Endodermal cell (in vitro differentiated cells): Measurements from ENCODE around the gene CIC. TPM values are rescaled to one million over a fixed set of nuclear protein-coding genes. Genes with fewer than 3 reads are reported as not detected.
A peak's percentile ranks its signal among the peaks of the same experiment; 100 is the strongest.

Source experiments
- DNase-seq: peaks from one replicate; pipeline ENCODE4 v3.0.0-alpha.2; 2017
- H3K27ac ChIP-seq: 2 replicates; pipeline ENCODE4 v1.5.1; 2013; ENCODE audit warnings: mild to moderate bottlenecking, low read depth, low read length, moderate library complexity
- H3K27me3 ChIP-seq: 2 replicates; pipeline ENCODE4 v1.6.1; 2013; ENCODE audit warnings: mild to moderate bottlenecking, low read length, moderate library complexity; ENCODE audit not compliant: insufficient read depth, control insufficient read depth, poor library complexity, severe bottlenecking
- H3K36me3 ChIP-seq: 2 replicates; pipeline ENCODE4 v1.7.0; 2013; ENCODE audit warnings: mild to moderate bottlenecking, low read length, moderate library complexity; ENCODE audit not compliant: control insufficient read depth, insufficient read depth
- H3K4me1 ChIP-seq: one replicate; pipeline ENCODE4 v1.7.0; 2013; ENCODE audit warnings: low read length; ENCODE audit not compliant: control insufficient read depth, insufficient read depth
- H3K4me3 ChIP-seq: 2 replicates; pipeline ENCODE4 v1.5.1; 2013; ENCODE audit warnings: mild to moderate bottlenecking, low read length, moderate library complexity
- H3K9ac ChIP-seq: 2 replicates; pipeline ENCODE4 v1.6.1; 2013; ENCODE audit warnings: mild to moderate bottlenecking, low read length, moderate library complexity; ENCODE audit not compliant: poor library complexity, severe bottlenecking; ENCODE audit errors: extremely low read depth
- H3K9me3 ChIP-seq: 2 replicates; pipeline ENCODE4 v1.6.1; 2013; ENCODE audit warnings: mild to moderate bottlenecking, low read length, moderate library complexity; ENCODE audit not compliant: control insufficient read depth
- H3K27ac Mint-ChIP-seq: 2 replicates; pipeline ENCODE4 v1.8.0; 2020; ENCODE audit warnings: mixed read lengths
- H3K27me3 Mint-ChIP-seq: 2 replicates; pipeline ENCODE4 v1.8.0; 2021; ENCODE audit warnings: mild to moderate bottlenecking, mixed read lengths; ENCODE audit not compliant: insufficient read depth
- H3K36me3 Mint-ChIP-seq: 2 replicates; pipeline ENCODE4 v1.8.0; 2020; ENCODE audit warnings: low read depth, mixed read lengths
- H3K4me1 Mint-ChIP-seq: 2 replicates; pipeline ENCODE4 v1.8.0; 2020; ENCODE audit warnings: mixed read lengths
- H3K4me3 Mint-ChIP-seq: 2 replicates; pipeline ENCODE4 v1.8.0; 2020; ENCODE audit warnings: mild to moderate bottlenecking, moderate library complexity, mixed read lengths
- H3K9me3 Mint-ChIP-seq: 2 replicates; pipeline ENCODE4 v1.8.0; 2020; ENCODE audit warnings: mild to moderate bottlenecking, mixed read lengths
- WGBS, 2 experiments: methylation state at CpG; one replicate each; pipeline versions ENCODE4 v1.1.5 to v1.1.7; 2013; ENCODE audit warnings: missing lambda C conversion rate in 2 of 2, mixed read lengths in 1 of 2; ENCODE audit not compliant: insufficient coverage in 1 of 2, insufficient read length in 1 of 2; 5-methylcytosine and 5-hydroxymethylcytosine counted together
- total RNA-seq, 2 donors: library from RNA; stranded (reverse); fragmentation: NEBNext Ultra II Directional in 1 of 2; extraction: Animal tissue kit (Norgen Biotek cat#: 25700) in 1 of 2; gene quantifications; 2 replicates in 1 of 2; 3 replicates in 1 of 2; pipeline ENCODE4 v1.2.1, GENCODE V29; 2021
- TF ChIP-seq, protein P1 (sequence below): fragments of 200-600 bp; sonication (generic); conservative IDR thresholded peaks from 2 replicates; pipeline ENCODE4 v1.5.0; 2021; ENCODE audit warnings: antibody characterized with exemption, mild to moderate bottlenecking

Gene CIC
- total RNA-seq, 2 donors from 2014 or later, result 48.6 to 57.6 TPM

DNA sequence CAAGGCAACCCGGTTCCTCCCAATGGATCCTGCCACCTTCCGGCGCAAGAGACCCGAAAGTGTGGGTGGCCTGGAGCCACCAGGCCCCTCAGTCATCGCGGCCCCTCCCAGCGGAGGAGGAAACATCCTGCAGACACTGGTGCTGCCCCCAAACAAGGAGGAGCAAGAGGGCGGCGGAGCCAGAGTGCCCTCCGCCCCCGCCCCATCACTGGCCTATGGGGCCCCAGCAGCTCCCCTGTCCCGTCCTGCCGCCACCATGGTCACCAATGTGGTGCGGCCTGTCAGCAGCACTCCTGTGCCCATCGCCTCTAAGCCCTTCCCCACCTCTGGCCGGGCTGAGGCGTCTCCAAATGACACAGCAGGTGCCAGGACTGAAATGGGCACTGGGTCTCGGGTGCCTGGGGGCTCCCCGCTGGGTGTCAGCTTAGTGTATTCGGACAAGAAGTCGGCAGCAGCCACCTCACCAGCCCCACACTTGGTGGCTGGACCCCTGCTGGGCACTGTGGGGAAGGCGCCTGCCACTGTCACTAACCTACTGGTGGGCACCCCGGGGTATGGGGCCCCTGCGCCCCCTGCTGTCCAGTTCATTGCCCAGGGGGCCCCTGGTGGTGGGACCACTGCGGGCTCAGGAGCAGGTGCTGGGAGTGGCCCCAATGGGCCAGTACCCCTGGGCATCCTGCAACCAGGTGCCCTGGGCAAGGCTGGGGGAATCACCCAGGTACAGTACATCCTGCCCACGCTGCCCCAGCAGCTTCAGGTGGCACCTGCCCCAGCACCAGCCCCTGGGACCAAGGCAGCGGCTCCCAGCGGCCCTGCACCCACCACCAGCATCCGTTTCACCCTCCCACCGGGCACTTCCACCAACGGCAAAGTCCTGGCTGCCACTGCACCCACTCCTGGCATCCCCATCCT lies 21.7 kb downstream of the CIC start:
- 94 to 96% methylated on average over 19 to 31 of the region's 31 CpGs for WGBS, 2 experiments
- H3K4me3 ChIP-seq, result no peak overlapping the region
- peaks cover 7% of the 10 kb centered on the region for H3K4me1 Mint-ChIP-seq
- H3K4me1 ChIP-seq, result no peaks in the 10 kb centered on the region
- DNase-seq, result peak; percentile 66
- H3K27me3 ChIP-seq, result no peaks in the 10 kb centered on the region
- TF ChIP-seq, protein P1, sequence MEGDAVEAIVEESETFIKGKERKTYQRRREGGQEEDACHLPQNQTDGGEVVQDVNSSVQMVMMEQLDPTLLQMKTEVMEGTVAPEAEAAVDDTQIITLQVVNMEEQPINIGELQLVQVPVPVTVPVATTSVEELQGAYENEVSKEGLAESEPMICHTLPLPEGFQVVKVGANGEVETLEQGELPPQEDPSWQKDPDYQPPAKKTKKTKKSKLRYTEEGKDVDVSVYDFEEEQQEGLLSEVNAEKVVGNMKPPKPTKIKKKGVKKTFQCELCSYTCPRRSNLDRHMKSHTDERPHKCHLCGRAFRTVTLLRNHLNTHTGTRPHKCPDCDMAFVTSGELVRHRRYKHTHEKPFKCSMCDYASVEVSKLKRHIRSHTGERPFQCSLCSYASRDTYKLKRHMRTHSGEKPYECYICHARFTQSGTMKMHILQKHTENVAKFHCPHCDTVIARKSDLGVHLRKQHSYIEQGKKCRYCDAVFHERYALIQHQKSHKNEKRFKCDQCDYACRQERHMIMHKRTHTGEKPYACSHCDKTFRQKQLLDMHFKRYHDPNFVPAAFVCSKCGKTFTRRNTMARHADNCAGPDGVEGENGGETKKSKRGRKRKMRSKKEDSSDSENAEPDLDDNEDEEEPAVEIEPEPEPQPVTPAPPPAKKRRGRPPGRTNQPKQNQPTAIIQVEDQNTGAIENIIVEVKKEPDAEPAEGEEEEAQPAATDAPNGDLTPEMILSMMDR, result peak; percentile 63
- no peaks in the 10 kb centered on the region for H3K27me3 Mint-ChIP-seq
- no peak overlapping the region for H3K27ac Mint-ChIP-seq
- no peak overlapping the region for H3K4me3 Mint-ChIP-seq
- H3K36me3 Mint-ChIP-seq, result peaks cover 45% of the 10 kb centered on the region
- no peak overlapping the region for H3K27ac ChIP-seq
- H3K9me3 ChIP-seq, result no peaks in the 10 kb centered on the region
- H3K9ac ChIP-seq, result no peak overlapping the region
- H3K9me3 Mint-ChIP-seq, result no peaks in the 10 kb centered on the region
- peaks cover 70% of the 10 kb centered on the region for H3K36me3 ChIP-seq

- H3K27me3 Mint-ChIP-seq, result no peaks in the 10 kb centered on the region
These were observed 22.4 kb downstream of the CIC start for GRCh38 chr19:42291435-42291810.

GRCh38 chr19:42292042-42292960 lies 23.2 kb downstream of the CIC start:
- peaks cover 2% of the 10 kb centered on the region for H3K4me1 Mint-ChIP-seq
- H3K27me3 Mint-ChIP-seq, result no peaks in the 10 kb centered on the region
- H3K9me3 Mint-ChIP-seq, result no peaks in the 10 kb centered on the region
- peaks cover 77% of the 10 kb centered on the region for H3K36me3 ChIP-seq
- no peak for DNase-seq
- WGBS, 2 experiments, result 95 to 98% methylated on average over 14 to 27 of the region's 27 CpGs
- H3K27me3 ChIP-seq, result no peaks in the 10 kb centered on the region
- peak overlapping the region; percentile 55 for H3K27ac Mint-ChIP-seq
- no peak overlapping the region for H3K4me3 Mint-ChIP-seq
- H3K4me1 ChIP-seq, result no peaks in the 10 kb centered on the region
- no peaks in the 10 kb centered on the region for H3K9me3 ChIP-seq
- no peak overlapping the region for H3K27ac ChIP-seq
- H3K9ac ChIP-seq, result no peak overlapping the region
- no peak overlapping the region for H3K4me3 ChIP-seq
- TF ChIP-seq, protein P1, result no peak
- peaks cover 45% of the 10 kb centered on the region for H3K36me3 Mint-ChIP-seq

More at GRCh38 chr19:42291435-42291810, 22.4 kb downstream of the CIC start:
- Histone ChIP-seq H3K9me3 (no peaks in the 10 kb centered on the region), H3K9ac (no peak overlapping the region), H3K4me3 (no peak overlapping the region), H3K27ac (no peak overlapping the region), H3K4me1 (no peaks in the 10 kb centered on the region), H3K27me3 (no peaks in the 10 kb centered on the region), H3K36me3 (peaks cover 73% of the 10 kb centered on the region)
- TF ChIP-seq, protein P1, result no peak
- Mint-ChIP-seq H3K4me1 (peaks cover 2% of the 10 kb centered on the region), H3K36me3 (peaks cover 42% of the 10 kb centered on the region), H3K9me3 (no peaks in the 10 kb centered on the region), H3K4me3 (no peak overlapping the region), H3K27ac (peak overlapping the region; percentile 55)
- 84 to 86% methylated on average over 4 to 9 of the region's 9 CpGs for WGBS, 2 experiments
- DNase-seq, result peak; percentile 79
